GM21390 (cell line): ENCODE data around the gene CERS6.

Experiments used
- ATAC-seq: cut with Tn5 transposase; IDR thresholded peaks from one replicate; pipeline ENCODE4 v1.9.1; 2021; ENCODE audit not compliant: unreplicated experiment

The CERS6 gene

GRCh38 chr2:168819050-168819715 lies 363.1 kb downstream of the CERS6 start:
- no peak for ATAC-seq

GRCh38 chr2:168819829-168820489 lies 363.9 kb downstream of the CERS6 start:
- ATAC-seq, result no peak

GRCh38 chr2:168821577-168821976 lies 365.5 kb downstream of the CERS6 start:
- no peak for ATAC-seq

- ATAC-seq, result no peak
Observed at GRCh38 chr2:168821992-168822391, 365.9 kb downstream of the CERS6 start.
